Ishikawa (cell line): ENCODE measurements around the gene HDLBP.

ENCODE experiments used
- CREB1 ChIP-seq: IDR thresholded peaks from 2 replicates; pipeline ENCODE4 v1.6.1; 2012; ENCODE audit warnings: low read depth
- EP300 ChIP-seq: IDR thresholded peaks from 2 replicates; pipeline ENCODE4 v1.6.1; 2012; ENCODE audit warnings: borderline replicate concordance
- RAD21 ChIP-seq: IDR thresholded peaks from 2 replicates; pipeline ENCODE4 v1.6.1; 2012; ENCODE audit warnings: low read depth

- TF ChIP-seq EP300 = no peak
- TF ChIP-seq CREB1 = no peak
- TF ChIP-seq RAD21 = no peak
Observed at GRCh38 chr2:241340631-241341163, 25.2 kb upstream of the HDLBP start.
